ENCODE data around the gene MESD.

DNA sequence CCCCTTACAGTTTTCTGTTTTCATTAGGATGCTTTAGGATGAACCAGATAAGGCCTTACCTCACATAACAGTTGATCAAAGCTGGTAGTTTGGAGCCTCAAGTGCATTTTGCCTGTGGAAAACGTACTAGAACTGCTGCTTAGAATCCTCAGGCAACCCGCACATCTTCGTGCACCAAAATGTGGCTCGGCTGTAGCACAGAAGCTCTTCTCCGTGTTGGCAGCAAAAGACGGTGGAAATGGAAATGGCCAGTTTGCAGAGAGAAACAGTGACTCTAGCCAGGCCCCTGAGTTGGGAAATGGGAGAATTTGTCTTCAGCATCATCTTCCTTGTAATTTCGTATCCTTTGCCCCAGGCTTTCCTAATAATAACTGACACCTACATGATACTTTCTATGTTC, 31.7 kb upstream of the MESD start:
- TF ChIP-seq, protein P1, sequence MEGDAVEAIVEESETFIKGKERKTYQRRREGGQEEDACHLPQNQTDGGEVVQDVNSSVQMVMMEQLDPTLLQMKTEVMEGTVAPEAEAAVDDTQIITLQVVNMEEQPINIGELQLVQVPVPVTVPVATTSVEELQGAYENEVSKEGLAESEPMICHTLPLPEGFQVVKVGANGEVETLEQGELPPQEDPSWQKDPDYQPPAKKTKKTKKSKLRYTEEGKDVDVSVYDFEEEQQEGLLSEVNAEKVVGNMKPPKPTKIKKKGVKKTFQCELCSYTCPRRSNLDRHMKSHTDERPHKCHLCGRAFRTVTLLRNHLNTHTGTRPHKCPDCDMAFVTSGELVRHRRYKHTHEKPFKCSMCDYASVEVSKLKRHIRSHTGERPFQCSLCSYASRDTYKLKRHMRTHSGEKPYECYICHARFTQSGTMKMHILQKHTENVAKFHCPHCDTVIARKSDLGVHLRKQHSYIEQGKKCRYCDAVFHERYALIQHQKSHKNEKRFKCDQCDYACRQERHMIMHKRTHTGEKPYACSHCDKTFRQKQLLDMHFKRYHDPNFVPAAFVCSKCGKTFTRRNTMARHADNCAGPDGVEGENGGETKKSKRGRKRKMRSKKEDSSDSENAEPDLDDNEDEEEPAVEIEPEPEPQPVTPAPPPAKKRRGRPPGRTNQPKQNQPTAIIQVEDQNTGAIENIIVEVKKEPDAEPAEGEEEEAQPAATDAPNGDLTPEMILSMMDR (IDR thresholded peaks at IDR 0.05; ENCODE audit: low read depth, low read length): no peak
- TF ChIP-seq EZH2phosphoT487 (IDR thresholded peaks at IDR 0.05; ENCODE audit: low read depth): no peak
